ENCODE measurements around the gene CDC42EP4. TPM values are rescaled to one million over a fixed set of nuclear protein-coding genes. Genes with fewer than 3 reads are reported as not detected.
"Not testable (repeated sequence)": the region's sequence is repeated elsewhere in the genome, so short reads cannot be mapped to it uniquely, and the experiment has no call there.

The CDC42EP4 gene
- total RNA-seq, 4 donors from 2014 or later = 35.8 to 57.0 (median 47.1) TPM

- Histone ChIP-seq H3K36me3 (no peaks in the 10 kb centered on the region), H3K27me3 (no peaks in the 10 kb centered on the region), H3K4me1 (peaks cover 0 to 10% of the 10 kb centered on the region in 2 donors), H3K27ac (peak overlapping the region in 1 of 4 donors; percentile 36), H3K9me3 (no peaks in the 10 kb centered on the region), H3K4me3 (no peak overlapping the region)
- no peak for ATAC-seq
- TF ChIP-seq POLR2A (IDR thresholded peaks at IDR 0.05) = no peak
- TF ChIP-seq CTCF (IDR thresholded peaks at IDR 0.05 in 4 of 5, conservative IDR thresholded peaks at IDR 0.05 in 1 of 5) = no peak
- no peak for DNase-seq
- intact Hi-C loops (cut with DNase I; ENCODE audit: low total_unique reads) = no loop called here
- in situ Hi-C loops (cut with MboI; ENCODE audit: low sequenced_read_pairs in 4 of 4) = no loop called here
These were observed 23.1 kb upstream of the CDC42EP4 start for GRCh38 chr17:73334771-73335513.

GRCh38 chr17:73333445-73333844 is 21.6 kb upstream of the CDC42EP4 start:
- intact Hi-C loops (cut with DNase I; ENCODE audit: low total_unique reads); in situ Hi-C loops (cut with MboI; ENCODE audit: low sequenced_read_pairs in 4 of 4); DNase-seq; H3K36me3 ChIP-seq; H3K4me1 ChIP-seq; ATAC-seq; H3K9me3 ChIP-seq; H3K4me3 ChIP-seq; H3K27ac ChIP-seq; H3K27me3 ChIP-seq: not testable (repeated sequence)

GRCh38 chr17:73331060-73331459 is 19.3 kb upstream of the CDC42EP4 start:
- Histone ChIP-seq H3K4me1 (peaks cover 0 to 7% of the 10 kb centered on the region in 2 donors), H3K9me3 (no peaks in the 10 kb centered on the region), H3K27ac (no peak overlapping the region), H3K36me3 (no peaks in the 10 kb centered on the region), H3K4me3 (no peak overlapping the region), H3K27me3 (no peaks in the 10 kb centered on the region)
- DNase-seq (no peak), ATAC-seq (no peak)
- in situ Hi-C loops (cut with MboI; ENCODE audit: low sequenced_read_pairs in 4 of 4) = no loop called here
- no peak for TF ChIP-seq CTCF (IDR thresholded peaks at IDR 0.05 in 4 of 5, conservative IDR thresholded peaks at IDR 0.05 in 1 of 5)
- no peak for TF ChIP-seq POLR2A (IDR thresholded peaks at IDR 0.05)
- intact Hi-C loops (cut with DNase I; ENCODE audit: low total_unique reads) = no loop called here

- Histone ChIP-seq H3K4me3 (no peak overlapping the region), H3K4me1 (no peaks in the 10 kb centered on the region), H3K27me3 (no peaks in the 10 kb centered on the region), H3K27ac (no peak overlapping the region), H3K36me3 (no peaks in the 10 kb centered on the region), H3K9me3 (no peaks in the 10 kb centered on the region)
- no peak for ATAC-seq
- in situ Hi-C loops (cut with MboI; ENCODE audit: low sequenced_read_pairs in 4 of 4) (no loop called here), intact Hi-C loops (cut with DNase I; ENCODE audit: low total_unique reads) (no loop called here)
- no peak for DNase-seq
- TF ChIP-seq POLR2A (IDR thresholded peaks at IDR 0.05) (no peak), CTCF (IDR thresholded peaks at IDR 0.05 in 4 of 5, conservative IDR thresholded peaks at IDR 0.05 in 1 of 5) (no peak)
These were observed 15.9 kb upstream of the CDC42EP4 start for GRCh38 chr17:73327676-73328075.

- Histone ChIP-seq H3K36me3 (no peaks in the 10 kb centered on the region), H3K27me3 (no peaks in the 10 kb centered on the region), H3K9me3 (no peaks in the 10 kb centered on the region), H3K4me3 (no peak overlapping the region), H3K4me1 (no peaks in the 10 kb centered on the region), H3K27ac (peak overlapping the region in 3 of 4 donors; percentile 15 to 56 (median 55))
- DNase-seq = peak in 1 of 2 donors; percentile 67
- in situ Hi-C loops (cut with MboI; ENCODE audit: low sequenced_read_pairs in 4 of 4) (no loop called here), intact Hi-C loops (cut with DNase I; ENCODE audit: low total_unique reads) (no loop called here)
- peak; percentile 88 to 90 for ATAC-seq
- TF ChIP-seq POLR2A (IDR thresholded peaks at IDR 0.05) (no peak), CTCF (IDR thresholded peaks at IDR 0.05 in 4 of 5, conservative IDR thresholded peaks at IDR 0.05 in 1 of 5) (no peak)
These were observed 13.7 kb upstream of the CDC42EP4 start for GRCh38 chr17:73325527-73325842.
